OCI-LY7 (cell line): ENCODE results near the gene C2orf74. TPM values are rescaled to one million over a fixed set of nuclear protein-coding genes. Genes with fewer than 3 reads are reported as not detected.

Source experiments
- BruUV-seq: library from RNA; stranded (reverse); fragments of 400-500 nt; replicated peaks from 2 replicates; lab custom pipeline; 2021; lab: Mats Ljungman, UMichigan
- CTCF ChIA-PET: fragments of 300-600 bp; sonication (Branson Sonifier 250); formaldehyde crosslinking; loops from one replicate; lab custom pipeline; 2022; ENCODE audit warnings: antibody characterized with exemption; ENCODE audit not compliant: unreplicated experiment; lab: Charles Lee
- POLR2A ChIA-PET: fragments of 300-600 bp; sonication (Branson Sonifier 250); formaldehyde crosslinking; loops from one replicate; lab custom pipeline; 2022; ENCODE audit warnings: antibody characterized with exemption; lab: Charles Lee
- DNase-seq: peaks from one replicate; pipeline ENCODE4 v3.0.0-alpha.2; 2015; ENCODE audit warnings: low spot score
- H2AFZ ChIP-seq: fragments of 200-600 bp; sonication (generic), shearing (Covaris generic); 2 replicates; pipeline ENCODE4 v1.6.1; 2014; ENCODE audit warnings: mild to moderate bottlenecking, antibody characterized with exemption, low read length, moderate library complexity
- H3K27ac ChIP-seq: fragments of 200-600 bp; sonication (generic); 2 replicates; pipeline ENCODE4 v1.5.1; 2014; ENCODE audit warnings: mixed run types, low read depth, mild to moderate bottlenecking, moderate library complexity, low read length, inconsistent platforms; ENCODE audit not compliant: poor library complexity, severe bottlenecking
- H3K36me3 ChIP-seq: fragments of 200-600 bp; sonication (generic); 2 replicates; pipeline ENCODE4 v1.6.1; 2014; ENCODE audit warnings: mild to moderate bottlenecking, antibody characterized with exemption, low read length, moderate library complexity, mixed read lengths; ENCODE audit not compliant: insufficient read depth
- H3K4me1 ChIP-seq: fragments of 200-600 bp; sonication (generic); 2 replicates; pipeline ENCODE4 v1.5.1; 2014; ENCODE audit warnings: mild to moderate bottlenecking, low read length; ENCODE audit not compliant: insufficient read depth, poor library complexity, severe bottlenecking
- H3K4me2 ChIP-seq: fragments of 200-600 bp; sonication (generic); 2 replicates; pipeline ENCODE4 v1.6.1; 2014; ENCODE audit warnings: mild to moderate bottlenecking, low read length
- H3K4me3 ChIP-seq: fragments of 200-600 bp; sonication (generic); 2 replicates; pipeline ENCODE4 v1.5.1; 2014; ENCODE audit warnings: mild to moderate bottlenecking, low read depth, low read length; ENCODE audit not compliant: poor library complexity, severe bottlenecking
- H3K79me2 ChIP-seq: fragments of 200-600 bp; sonication (generic); 2 replicates; pipeline ENCODE4 v1.6.1; 2016; ENCODE audit warnings: low read depth, mild to moderate bottlenecking, low read length, moderate library complexity, mixed read lengths; ENCODE audit not compliant: insufficient read depth
- H3K9me2 ChIP-seq: fragments of 200-600 bp; sonication (generic); 2 replicates; pipeline ENCODE4 v1.6.1; 2016; ENCODE audit warnings: mild to moderate bottlenecking, low read length, mixed read lengths; ENCODE audit not compliant: insufficient read depth
- H3K9me3 ChIP-seq: fragments of 200-600 bp; sonication (generic); 2 replicates; pipeline ENCODE4 v1.6.1; 2014; ENCODE audit warnings: mild to moderate bottlenecking, mixed run types, low read length, mixed read lengths
- H4K20me1 ChIP-seq: fragments of 200-600 bp; sonication (generic); 2 replicates; pipeline ENCODE4 v1.6.1; 2014; ENCODE audit warnings: mild to moderate bottlenecking, antibody characterized with exemption, low read length, moderate library complexity, mixed read lengths; ENCODE audit not compliant: insufficient read depth
- CTCF ChIP-seq: fragments of 200-600 bp; sonication (generic); conservative IDR thresholded peaks from 2 replicates; pipeline ENCODE4 v1.5.1; 2014; ENCODE audit warnings: mild to moderate bottlenecking, antibody characterized with exemption, low read length, moderate library complexity, mixed read lengths
- EZH2phosphoT487 ChIP-seq: fragments of 200-600 bp; sonication (generic); IDR thresholded peaks from 2 replicates; pipeline ENCODE4 v1.6.1; 2018; ENCODE audit warnings: low read depth, borderline replicate concordance, mild to moderate bottlenecking, mixed run types, antibody characterized with exemption, low read length, moderate library complexity, mixed read lengths
- intact Hi-C: fragments of 100-400 bp; cut with micrococcal nuclease; formaldehyde crosslinking; loops from one replicate; pipeline ENCODE4 v1.10.0; 2022; ENCODE audit not compliant: unreplicated experiment
- total RNA-seq, 2 experiments: library from RNA; depleted of rRNA in 1 of 2; stranded (reverse); fragments of >200 nt in 1 of 2; shearing (Covaris generic) in 1 of 2; gene quantifications; 2 replicates each; pipeline ENCODE4 v1.2.3, GENCODE V29; 2014 to 2022

The C2orf74 gene
- total RNA-seq, 2 experiments from 2014 or later: 6.4 to 11.5 TPM

DNA sequence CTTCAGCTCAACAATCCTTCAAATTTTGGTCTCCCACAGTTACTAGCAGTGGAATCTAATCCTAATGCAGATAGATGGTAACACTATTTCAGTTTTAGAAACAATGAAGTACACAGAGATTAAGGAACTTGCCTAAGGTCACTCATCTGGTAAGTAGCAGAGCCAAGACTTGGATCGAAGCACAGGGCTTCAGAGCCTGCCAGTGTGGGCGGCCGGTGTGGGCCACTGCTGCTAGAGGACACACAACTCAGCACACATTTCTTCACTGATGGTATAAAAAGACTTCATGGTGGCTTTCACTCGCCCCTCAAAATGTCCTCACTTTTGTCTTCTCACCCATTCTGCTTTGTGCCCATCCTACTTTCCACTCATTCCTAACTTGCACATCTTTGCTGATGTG lies 11.1 kb downstream of the C2orf74 start:
- H3K4me2 ChIP-seq: no peak overlapping the region

DNA sequence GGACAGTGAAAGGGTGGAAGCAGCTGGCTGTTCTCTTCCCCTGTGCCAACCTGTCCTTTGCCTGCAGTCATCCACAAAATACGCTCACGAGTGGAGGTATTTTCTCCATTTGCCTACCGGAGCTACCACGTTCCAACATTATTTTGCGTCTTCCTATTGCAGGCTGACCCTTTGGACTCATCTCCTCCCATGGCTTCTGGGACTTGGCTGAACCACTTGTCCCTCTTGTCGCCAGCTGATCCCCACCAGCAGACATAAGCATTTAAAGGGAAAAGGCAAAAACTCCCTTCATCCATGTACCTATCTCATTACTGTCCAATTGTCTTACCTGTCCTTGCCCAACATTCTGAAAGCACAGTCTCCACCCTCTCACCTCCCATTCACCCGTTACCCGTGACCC lies 13.0 kb downstream of the C2orf74 start:
- H3K9me3 ChIP-seq: no peaks in the 10 kb centered on the region
- no peaks in the 10 kb centered on the region for H3K9me2 ChIP-seq
- H3K4me3 ChIP-seq: no peak overlapping the region
- H3K4me2 ChIP-seq: no peak overlapping the region
- H3K27ac ChIP-seq: no peak overlapping the region
- no peak for DNase-seq
- no peak overlapping the region for H2AFZ ChIP-seq
- TF ChIP-seq CTCF (no peak), EZH2phosphoT487 (no peak)
- H4K20me1 ChIP-seq: no peaks in the 10 kb centered on the region
- H3K79me2 ChIP-seq: peaks cover 7% of the 10 kb centered on the region; the same call in 1 of the 2 replicates
- no TSS peak for BruUV-seq
- H3K4me1 ChIP-seq: peaks cover 32% of the 10 kb centered on the region
- CTCF ChIA-PET: no interaction called here
- peaks cover 7% of the 10 kb centered on the region; the same call in 1 of the 2 replicates for H3K36me3 ChIP-seq
- POLR2A ChIA-PET: interaction anchor here (0.6 kb wide), 1 partner anchor 226 kb away, joined by 3 read pairs; no protein-coding TSS in a partner anchor
- intact Hi-C loops: loop anchor here (5.0 kb wide), 1 partner anchor 362 kb away; the partner anchor contains the start of gene XPO1

More for the DNA sequence above, 11.1 kb downstream of the C2orf74 start:
- BruUV-seq: no TSS peak
- H3K27ac ChIP-seq: no peak overlapping the region
- no peak overlapping the region for H3K4me3 ChIP-seq
- no peaks in the 10 kb centered on the region for H4K20me1 ChIP-seq
- H3K9me3 ChIP-seq: no peaks in the 10 kb centered on the region
- no peaks in the 10 kb centered on the region for H3K36me3 ChIP-seq
- H3K9me2 ChIP-seq: no peaks in the 10 kb centered on the region
- ChIA-PET POLR2A (no interaction called here), CTCF (no interaction called here)
- DNase-seq: no peak
- TF ChIP-seq CTCF: no peak
- TF ChIP-seq EZH2phosphoT487: no peak
- peaks cover under 1% of the 10 kb centered on the region; the same call in 1 of the 2 replicates for H3K79me2 ChIP-seq
- intact Hi-C loops: no loop called here
- H2AFZ ChIP-seq: no peak overlapping the region
- H3K4me1 ChIP-seq: peaks cover 13% of the 10 kb centered on the region
